Transverse colon (tissue), 4 donors: ENCODE data around the gene GPR39. TPM values are rescaled to one million over a fixed set of nuclear protein-coding genes. Genes with fewer than 3 reads are reported as not detected.

Experiments used
- DNase-seq: peaks from one replicate; pipeline ENCODE4 v3.0.0-alpha.2; 2019
- H3K27ac ChIP-seq, 4 donors: fragments of 200-600 bp; sonication (generic); 2 replicates each; pipeline ENCODE4 v1.5.1; 2016 to 2018; ENCODE audit warnings: inconsistent platforms in 4 of 4
- H3K27me3 ChIP-seq: fragments of 200-600 bp; sonication (generic); 2 replicates; pipeline ENCODE4 v1.5.1; 2017; ENCODE audit warnings: inconsistent platforms
- H3K36me3 ChIP-seq, 4 donors: fragments of 200-600 bp; sonication (generic); 2 replicates each; pipeline ENCODE4 v1.5.1; 2017 to 2019; ENCODE audit warnings: inconsistent platforms in 4 of 4
- H3K4me1 ChIP-seq, 4 donors: fragments of 200-600 bp; sonication (generic); 2 replicates each; pipeline ENCODE4 v1.5.1; 2017 to 2020; ENCODE audit warnings: inconsistent platforms in 4 of 4
- H3K4me3 ChIP-seq, 4 donors: fragments of 200-600 bp; sonication (generic); 1 replicate in 1 of 4; 2 replicates in 3 of 4; pipeline versions ENCODE4 v1.5.1 to v1.6.1; 2017 to 2019; ENCODE audit warnings: inconsistent platforms in 4 of 4
- H3K9me3 ChIP-seq, 2 donors: fragments of 200-600 bp; sonication (generic); 2 replicates each; pipeline ENCODE4 v1.5.1; 2017 to 2019; ENCODE audit warnings: inconsistent platforms in 2 of 2
- CTCF ChIP-seq, 5 experiments: fragments of 200-600 bp in 3 of 5; fragments of 450-650 bp in 2 of 5; sonication (generic) in 3 of 5; IDR thresholded peaks; 1 replicate in 2 of 5; 2 replicates in 3 of 5; pipeline ENCODE4 v1.5.1; 2016 to 2017; ENCODE audit warnings: antibody characterized with exemption in 5 of 5, inconsistent platforms in 3 of 5, mild to moderate bottlenecking in 2 of 5, moderate library complexity in 1 of 5
- EP300 ChIP-seq: sonication (generic); formaldehyde crosslinking; IDR thresholded peaks from one replicate; pipeline ENCODE4 v1.6.1; 2017; ENCODE audit warnings: antibody characterized with exemption, low read depth
- POLR2A ChIP-seq: fragments of 450-650 bp; IDR thresholded peaks from one replicate; pipeline ENCODE4 v1.6.1; 2016; ENCODE audit warnings: antibody characterized with exemption, mild to moderate bottlenecking, moderate library complexity
- POLR2AphosphoS5 ChIP-seq, 3 donors: sonication (generic); formaldehyde crosslinking; IDR thresholded peaks; one replicate each; pipeline ENCODE4 v1.6.1; 2016; ENCODE audit warnings: antibody characterized with exemption in 3 of 3
- WGBS, 2 donors: methylation state at CpG; one replicate each; pipeline ENCODE4 v1.1.5; 2018; ENCODE audit warnings: low coverage in 1 of 2; 5-methylcytosine and 5-hydroxymethylcytosine counted together
- in situ Hi-C, 4 donors: fragments of 200-750 bp; cut with MboI; loops; one replicate each; pipeline versions ENCODE4 v1.15.0 to v1.15.1; 2017; ENCODE audit warnings: low sequenced_read_pairs in 3 of 4, low pct_ligation_motif_present in 1 of 4, low pct_unique_long_range_greater_than_20kb in 1 of 4
- intact Hi-C: fragments of 100-400 bp; cut with DNase I; formaldehyde crosslinking; loops from one replicate; pipeline ENCODE4 v1.15.1; 2023; ENCODE audit warnings: low total_unique reads
- total RNA-seq, 4 donors: library from RNA; depleted of rRNA; stranded (reverse); fragments of >200 nt; gene quantifications; one replicate each; pipeline ENCODE4 v1.1.0, GENCODE V29; 2016

The GPR39 gene
- total RNA-seq, 4 donors from 2014 or later: 26.3 to 85.3 (median 39.6) TPM

- H3K4me1 ChIP-seq: no peaks in the 10 kb centered on the region
- no peaks in the 10 kb centered on the region for H3K36me3 ChIP-seq
- H3K27ac ChIP-seq: no peak overlapping the region
- intact Hi-C loops (loop anchor here (2.0 kb wide), 1 partner anchor 246 kb away; no protein-coding TSS in a partner anchor), in situ Hi-C loops (no loop called here)
- H3K4me3 ChIP-seq: no peak overlapping the region
- H3K27me3 ChIP-seq: no peaks in the 10 kb centered on the region
- TF ChIP-seq POLR2A: no peak
- no peak for DNase-seq
- WGBS, 2 donors: 92% methylated on average over 4 to 8 of the region's 8 CpGs
- H3K9me3 ChIP-seq: no peaks in the 10 kb centered on the region
Measured at GRCh38 chr2:132606649-132607048, 190.0 kb downstream of the GPR39 start.

GRCh38 chr2:132607426-132608090 is 191.0 kb downstream of the GPR39 start:
- Histone ChIP-seq H3K4me3 (no peak overlapping the region), H3K9me3 (no peaks in the 10 kb centered on the region), H3K27ac (no peak overlapping the region), H3K36me3 (no peaks in the 10 kb centered on the region), H3K27me3 (no peaks in the 10 kb centered on the region), H3K4me1 (no peaks in the 10 kb centered on the region)
- intact Hi-C loops (loop anchor here (2.0 kb wide), 1 partner anchor 245 kb away; no protein-coding TSS in a partner anchor), in situ Hi-C loops (no loop called here)
- TF ChIP-seq POLR2A: no peak
- TF ChIP-seq POLR2AphosphoS5 (IDR thresholded peaks at IDR 0.05): no peak
- no peak for TF ChIP-seq EP300
- TF ChIP-seq CTCF (IDR thresholded peaks at IDR 0.05): no peak
- DNase-seq: no peak
- 90 to 92% methylated on average over 3 to 4 of the region's 4 CpGs for WGBS, 2 donors

GRCh38 chr2:132608311-132608710 is 191.7 kb downstream of the GPR39 start:
- in situ Hi-C loops: no loop called here
- no peaks in the 10 kb centered on the region for H3K9me3 ChIP-seq
- H3K4me1 ChIP-seq: no peaks in the 10 kb centered on the region
- H3K36me3 ChIP-seq: no peaks in the 10 kb centered on the region
- no peak for DNase-seq
- TF ChIP-seq POLR2A (no peak), CTCF (IDR thresholded peaks at IDR 0.05) (no peak), EP300 (no peak), POLR2AphosphoS5 (IDR thresholded peaks at IDR 0.05) (no peak)
- H3K4me3 ChIP-seq: no peak overlapping the region
- no peak overlapping the region for H3K27ac ChIP-seq
- no peaks in the 10 kb centered on the region for H3K27me3 ChIP-seq
- WGBS, 2 donors: 85% methylated on average over 6 of the region's 6 CpGs; no CpG with 5 or more reads in 1 of the 2 donors
- intact Hi-C loops: no loop called here

GRCh38 chr2:132609101-132609890 is 192.7 kb downstream of the GPR39 start:
- H3K4me3 ChIP-seq: no peak overlapping the region
- no peaks in the 10 kb centered on the region for H3K36me3 ChIP-seq
- WGBS, 2 donors: 52 to 66% methylated on average over 8 of the region's 8 CpGs
- TF ChIP-seq CTCF (IDR thresholded peaks at IDR 0.05) (no peak), POLR2A (no peak), EP300 (no peak), POLR2AphosphoS5 (IDR thresholded peaks at IDR 0.05) (no peak)
- DNase-seq: no peak
- in situ Hi-C loops (no loop called here), intact Hi-C loops (no loop called here)
- no peaks in the 10 kb centered on the region for H3K9me3 ChIP-seq
- no peaks in the 10 kb centered on the region for H3K4me1 ChIP-seq
- no peak overlapping the region for H3K27ac ChIP-seq
- H3K27me3 ChIP-seq: no peaks in the 10 kb centered on the region
